ENCODE data around the gene HSD3B1. TPM values are rescaled to one million over a fixed set of nuclear protein-coding genes. Genes with fewer than 3 reads are reported as not detected.

HSD3B1 gene
- polyA plus RNA-seq, 1 donor (not counting 4 experiments of a cell fraction or from before 2014, with no cell fraction given) = 0.34 TPM

GRCh38 chr1:119475866-119476439, 31.1 kb upstream of the HSD3B1 start:
- FAIRE-seq = peak; percentile 44
- peak; percentile 25 for DNase-seq (ENCODE audit: low read depth, low spot score)

GRCh38 chr1:119477710-119478109, 29.3 kb upstream of the HSD3B1 start:
- no peak overlapping the region for H3K4me3 ChIP-seq (ENCODE audit: control insufficient read depth in 2 of 3, extremely low read depth in 1 of 3, insufficient read depth in 2 of 3, low read depth in 1 of 3, low read length in 3 of 3)
- no peaks in the 10 kb centered on the region for H3K4me1 ChIP-seq (ENCODE audit: control insufficient read depth, extremely low read depth, insufficient read depth, low read length)
- no peak for DNase-seq (ENCODE audit: low read depth, low spot score)
- peaks cover 2% of the 10 kb centered on the region for H3K27me3 ChIP-seq (ENCODE audit: control insufficient read depth, extremely low read depth, insufficient read depth, low read length)
- no peaks in the 10 kb centered on the region for H3K79me2 ChIP-seq (ENCODE audit: control insufficient read depth, insufficient read depth, low read length)
- H3K4me2 ChIP-seq (ENCODE audit: control insufficient read depth, extremely low read depth, insufficient read depth, low read depth, low read length) = no peak overlapping the region
- TF ChIP-seq CTCF (optimal IDR thresholded peaks at IDR 0.05 in 1 of 3, IDR thresholded peaks at IDR 0.05 in 1 of 3, conservative IDR thresholded peaks at IDR 0.05 in 1 of 3; ENCODE audit: extremely low read depth in 1 of 3, insufficient read depth in 2 of 3, low read length in 3 of 3) (peak in 2 of 3 experiments; percentile 26 to 37), EZH2 (IDR thresholded peaks at IDR 0.05; ENCODE audit: low read length) (no peak)
- H3K36me3 ChIP-seq (ENCODE audit: control insufficient read depth in 2 of 2, extremely low read depth in 1 of 2, insufficient read depth in 2 of 2, low read length in 2 of 2) = no peaks in the 10 kb centered on the region
- no peak overlapping the region for H3K9ac ChIP-seq (ENCODE audit: control insufficient read depth, extremely low read depth, insufficient read depth, low read length)
- no peak for FAIRE-seq
- H3K27ac ChIP-seq (ENCODE audit: control insufficient read depth, insufficient read depth, low read length) = no peak overlapping the region
- dilution Hi-C loops (cut with MboI; ENCODE audit: extremely low pct_ligation_motif_present, low sequenced_read_pairs) = no loop called here
- H3K9me1 ChIP-seq (ENCODE audit: control insufficient read depth, extremely low read depth, insufficient read depth, low read length) = no peaks in the 10 kb centered on the region
- H4K20me1 ChIP-seq (ENCODE audit: control insufficient read depth, extremely low read depth, insufficient read depth, low read length) = no peaks in the 10 kb centered on the region
- H3K9me3 ChIP-seq (ENCODE audit: control insufficient read depth, low read depth, low read length) = no peaks in the 10 kb centered on the region
- H2AFZ ChIP-seq (ENCODE audit: control insufficient read depth, low read length) = no peak overlapping the region

More at GRCh38 chr1:119475866-119476439, 31.1 kb upstream of the HSD3B1 start:
- Histone ChIP-seq H3K9ac (ENCODE audit: control insufficient read depth, extremely low read depth, insufficient read depth, low read length) (no peak overlapping the region), H3K79me2 (ENCODE audit: control insufficient read depth, insufficient read depth, low read length) (no peaks in the 10 kb centered on the region), H3K9me3 (ENCODE audit: control insufficient read depth, low read depth, low read length) (no peaks in the 10 kb centered on the region), H3K4me1 (ENCODE audit: control insufficient read depth, extremely low read depth, insufficient read depth, low read length) (no peaks in the 10 kb centered on the region), H3K27me3 (ENCODE audit: control insufficient read depth, extremely low read depth, insufficient read depth, low read length) (peaks cover 5% of the 10 kb centered on the region), H3K9me1 (ENCODE audit: control insufficient read depth, extremely low read depth, insufficient read depth, low read length) (no peaks in the 10 kb centered on the region), H4K20me1 (ENCODE audit: control insufficient read depth, extremely low read depth, insufficient read depth, low read length) (no peaks in the 10 kb centered on the region), H3K4me2 (ENCODE audit: control insufficient read depth, extremely low read depth, insufficient read depth, low read depth, low read length) (no peak overlapping the region), H2AFZ (ENCODE audit: control insufficient read depth, low read length) (peak overlapping the region; percentile 53), H3K4me3 (ENCODE audit: control insufficient read depth in 2 of 3, extremely low read depth in 1 of 3, insufficient read depth in 2 of 3, low read depth in 1 of 3, low read length in 3 of 3) (no peak overlapping the region), H3K27ac (ENCODE audit: control insufficient read depth, insufficient read depth, low read length) (no peak overlapping the region), H3K36me3 (ENCODE audit: control insufficient read depth in 2 of 2, extremely low read depth in 1 of 2, insufficient read depth in 2 of 2, low read length in 2 of 2) (no peaks in the 10 kb centered on the region)
- TF ChIP-seq CTCF (optimal IDR thresholded peaks at IDR 0.05 in 1 of 3, IDR thresholded peaks at IDR 0.05 in 1 of 3, conservative IDR thresholded peaks at IDR 0.05 in 1 of 3; ENCODE audit: extremely low read depth in 1 of 3, insufficient read depth in 2 of 3, low read length in 3 of 3) (peak; percentile 88 to 95 (median 93)), EZH2 (IDR thresholded peaks at IDR 0.05; ENCODE audit: low read length) (no peak)
- dilution Hi-C loops (cut with MboI; ENCODE audit: extremely low pct_ligation_motif_present, low sequenced_read_pairs) = no loop called here

Measured in keratinocyte (primary cell).